NCI-H774 (cell line): ENCODE results near the gene EHBP1.

Experiments used
- DNase-seq: peaks from one replicate; lab custom pipeline; 2025; lab: John Stamatoyannopoulos, UW

Gene EHBP1

GRCh38 chr2:62884514-62884913, 179.0 kb downstream of the EHBP1 start:
- no peak for DNase-seq

GRCh38 chr2:62894966-62895631, 189.6 kb downstream of the EHBP1 start:
- DNase-seq: no peak

- no peak for DNase-seq
Observed at GRCh38 chr2:62895632-62896009, 190.1 kb downstream of the EHBP1 start.

GRCh38 chr2:62897187-62897827, 191.8 kb downstream of the EHBP1 start:
- DNase-seq: no peak

- no peak for DNase-seq
Observed at GRCh38 chr2:62904344-62904743, 198.8 kb downstream of the EHBP1 start.

- no peak for DNase-seq
Observed at GRCh38 chr2:62908145-62908544, 202.6 kb downstream of the EHBP1 start.

- DNase-seq: no peak
Observed at GRCh38 chr2:62913311-62913710, 207.8 kb downstream of the EHBP1 start.

GRCh38 chr2:62919041-62919440, 213.5 kb downstream of the EHBP1 start:
- DNase-seq: no peak

- DNase-seq: no peak
Observed at GRCh38 chr2:62920070-62920469, 214.6 kb downstream of the EHBP1 start.

- no peak for DNase-seq
Observed at GRCh38 chr2:62923242-62923641, 217.7 kb downstream of the EHBP1 start.

- no peak for DNase-seq
Observed at GRCh38 chr2:62923881-62924280, 218.4 kb downstream of the EHBP1 start.

- no peak for DNase-seq
Observed at GRCh38 chr2:62928015-62928414, 222.5 kb downstream of the EHBP1 start.

- no peak for DNase-seq
Observed at GRCh38 chr2:62931536-62931935, 226.0 kb downstream of the EHBP1 start.

GRCh38 chr2:62933398-62933917, 227.9 kb downstream of the EHBP1 start:
- DNase-seq: no peak

- DNase-seq: no peak
Observed at GRCh38 chr2:62934517-62934916, 229.0 kb downstream of the EHBP1 start.

- no peak for DNase-seq
Observed at GRCh38 chr2:62938126-62938525, 232.6 kb downstream of the EHBP1 start.

GRCh38 chr2:62939735-62940491, 234.4 kb downstream of the EHBP1 start:
- no peak for DNase-seq

- no peak for DNase-seq
Observed at GRCh38 chr2:62940697-62941096, 235.2 kb downstream of the EHBP1 start.

GRCh38 chr2:62941413-62941812, 235.9 kb downstream of the EHBP1 start:
- no peak for DNase-seq

GRCh38 chr2:62944362-62944761, 238.8 kb downstream of the EHBP1 start:
- DNase-seq: no peak

- DNase-seq: no peak
Observed at GRCh38 chr2:62947403-62947802, 241.9 kb downstream of the EHBP1 start.

- no peak for DNase-seq
Observed at GRCh38 chr2:62956651-62957050, 251.1 kb downstream of the EHBP1 start.

GRCh38 chr2:62958206-62958605, 252.7 kb downstream of the EHBP1 start:
- DNase-seq: no peak
